K562 (cell line): ENCODE data around the gene GLYATL3. TPM values are rescaled to one million over a fixed set of nuclear protein-coding genes. Genes with fewer than 3 reads are reported as not detected.

ENCODE experiments used
- ATAC-seq: fragments of 200-7000 bp; cut with Tn5 transposase; 3 replicates; pipeline ENCODE4 v1.9.1; 2020; ENCODE audit warnings: moderate library complexity
- BruUV-seq: library from RNA; stranded (reverse); fragments of 400-500 nt; replicated peaks from 2 replicates; lab custom pipeline; 2021; lab: Mats Ljungman, UMichigan
- CTCF ChIA-PET: fragments of 300-600 bp; formaldehyde crosslinking; extraction: SDS; loops from one replicate; lab custom pipeline; 2021; ENCODE audit warnings: low intra/inter-chr PET ratio; lab: Yijun Ruan, JAX
- POLR2A ChIA-PET: fragments of 300-600, 350-650 bp; sonication (Branson Sonifier 250); formaldehyde crosslinking; extraction: SDS; loops from one replicate; lab custom pipeline; 2021; ENCODE audit warnings: antibody characterized with exemption, inconsistent platforms; lab: Yijun Ruan, JAX
- DNase-seq, 4 experiments: peaks; one replicate each; pipeline versions ENCODE4 v3.0.0 to v3.0.0-alpha.2; 2011 to 2018; ENCODE audit warnings: low spot score in 3 of 4, mixed read lengths in 3 of 4; ENCODE audit errors: extremely low read depth in 1 of 4
- FAIRE-seq: peaks from 2 replicates; lab custom pipeline; 2011; peaks lifted over from hg19 to GRCh38; lab: Jason Lieb, UNC
- H2AFZ ChIP-seq: 2 replicates; pipeline ENCODE4 v1.6.0; 2011; ENCODE audit warnings: low read depth, low read length, control low read depth, inconsistent platforms
- H3K27ac ChIP-seq: fragments of 200-600 bp; 3 replicates; pipeline ENCODE4 v1.8.0; 2011; ENCODE audit warnings: low read depth, mild to moderate bottlenecking, control low read depth, inconsistent platforms, low read length, moderate library complexity, mixed read lengths; ENCODE audit errors: extremely low read depth
- H3K27me3 ChIP-seq, 2 experiments: fragments of 300-600 bp in 1 of 2; 2 replicates in 1 of 2; 3 replicates in 1 of 2; pipeline versions ENCODE4 v1.6.0 to v1.8.0; 2011; ENCODE audit warnings: inconsistent platforms in 2 of 2, low read length in 2 of 2, mild to moderate bottlenecking in 1 of 2, mixed read lengths in 1 of 2, moderate library complexity in 1 of 2; ENCODE audit not compliant: control insufficient read depth in 2 of 2, insufficient read depth in 2 of 2
- H3K36me3 ChIP-seq: fragments of 300-600 bp; 3 replicates; pipeline ENCODE4 v1.8.0; 2011; ENCODE audit warnings: mild to moderate bottlenecking, low read length, inconsistent platforms; ENCODE audit not compliant: control insufficient read depth, insufficient read depth
- H3K4me1 ChIP-seq, 2 experiments: fragments of 200-600 bp in 1 of 2; replicated peaks in 1 of 2; 2 replicates in 1 of 2; 3 replicates in 1 of 2; pipeline versions ENCODE4 v1.5.1 to v1.8.0; 2011; ENCODE audit warnings: inconsistent platforms in 2 of 2, low read length in 2 of 2, mild to moderate bottlenecking in 1 of 2, mixed read lengths in 1 of 2, moderate library complexity in 1 of 2; ENCODE audit not compliant: control insufficient read depth in 2 of 2, insufficient read depth in 2 of 2
- H3K4me2 ChIP-seq: 2 replicates; pipeline ENCODE4 v1.6.1; 2011; ENCODE audit warnings: low read length, control low read depth, inconsistent platforms, mixed read lengths; ENCODE audit not compliant: insufficient read depth
- H3K4me3 ChIP-seq: fragments of 200-600 bp; sonication (generic), shearing (Covaris generic); 2 replicates; pipeline ENCODE4 v1.5.1; 2016; ENCODE audit warnings: control low read depth, inconsistent platforms
- H3K79me2 ChIP-seq: fragments of 200-600 bp; 3 replicates; pipeline ENCODE4 v1.8.0; 2011; ENCODE audit warnings: low read length, inconsistent platforms; ENCODE audit not compliant: control insufficient read depth, insufficient read depth
- H3K9ac ChIP-seq, 2 experiments: 2 replicates each; pipeline versions ENCODE4 v1.6.0 to v1.6.1; 2011; ENCODE audit warnings: low read depth in 2 of 2, low read length in 2 of 2, control low read depth in 1 of 2, inconsistent platforms in 1 of 2, mild to moderate bottlenecking in 1 of 2, mixed read lengths in 1 of 2; ENCODE audit not compliant: insufficient read depth in 1 of 2
- H3K9me1 ChIP-seq: one replicate; pipeline ENCODE4 v1.6.0; 2011; ENCODE audit warnings: inconsistent platforms, mild to moderate bottlenecking, low read length, moderate library complexity; ENCODE audit not compliant: control insufficient read depth, insufficient read depth
- H3K9me3 ChIP-seq: replicated peaks from 2 replicates; pipeline ENCODE4 v1.5.1; 2011; ENCODE audit warnings: low read depth, low read length, inconsistent platforms; ENCODE audit not compliant: control insufficient read depth, insufficient read depth
- H4K20me1 ChIP-seq: replicated peaks from 2 replicates; pipeline ENCODE4 v1.6.1; 2011; ENCODE audit warnings: low read length, inconsistent platforms, mixed read lengths; ENCODE audit not compliant: control insufficient read depth, insufficient read depth
- CHD1 ChIP-seq: fragments of 200-600 bp; sonication (generic); IDR thresholded peaks from one replicate; pipeline ENCODE4 v1.6.1; 2012; ENCODE audit warnings: mild to moderate bottlenecking, moderate library complexity, low read length, inconsistent platforms
- EP400 ChIP-seq: fragments of 450-650 bp; IDR thresholded peaks from 2 replicates; pipeline ENCODE4 v1.6.1; 2017; ENCODE audit warnings: antibody characterized with exemption, mild to moderate bottlenecking, moderate library complexity
- GTF2A2 ChIP-seq: IDR thresholded peaks from 2 replicates; pipeline ENCODE4 v1.6.1; 2016; ENCODE audit warnings: mild to moderate bottlenecking, missing genetic modification characterization, missing compliant biosample characterization
- MEF2D ChIP-seq: conservative IDR thresholded peaks from 2 replicates; pipeline ENCODE4 v1.6.1; 2016; ENCODE audit warnings: low read depth, missing genetic modification characterization, missing compliant biosample characterization
- RBM22 ChIP-seq: fragments of 200-400 bp; formaldehyde crosslinking; IDR thresholded peaks from 2 replicates; pipeline ENCODE4 v1.6.1; 2018; ENCODE audit warnings: low read length, low read depth; ENCODE audit not compliant: poor library complexity, severe bottlenecking
- RFX7 ChIP-seq: fragments of 250-450 bp; sonication (Bioruptor Pico); IDR thresholded peaks from 2 replicates; pipeline ENCODE4 v1.5.1; 2021; ENCODE audit warnings: mild to moderate bottlenecking
- YY1 ChIP-seq, 3 experiments: IDR thresholded peaks; 2 replicates each; pipeline ENCODE4 v1.6.1; 2011; ENCODE audit warnings: low read length in 2 of 3, mild to moderate bottlenecking in 2 of 3, moderate library complexity in 2 of 3, borderline replicate concordance in 1 of 3, control low read depth in 1 of 3, low read depth in 1 of 3; ENCODE audit not compliant: insufficient read depth in 3 of 3, insufficient replicate concordance in 2 of 3, control insufficient read depth in 1 of 3, insufficient read length in 1 of 3; ENCODE audit errors: extremely low read depth in 1 of 3
- ZC3H4 ChIP-seq: sonication (generic); formaldehyde crosslinking; IDR thresholded peaks from 2 replicates; pipeline ENCODE4 v1.9.0; 2021; ENCODE audit warnings: missing genetic modification reagents, borderline replicate concordance
- ZFPM2 ChIP-seq: fragments of 250-450 bp; sonication (Bioruptor Pico); IDR thresholded peaks from 2 replicates; pipeline ENCODE4 v1.5.1; 2022; ENCODE audit warnings: mild to moderate bottlenecking
- ZNF197 ChIP-seq: fragments of 200-800 bp; sonication (Bioruptor generic); IDR thresholded peaks from 2 replicates; pipeline ENCODE4 v1.6.1; 2016; ENCODE audit warnings: low read depth, missing genetic modification characterization, missing compliant biosample characterization
- WGBS: fragments of 100-300 bp; shearing (Covaris generic); methylation state at CpG from one replicate; pipeline ENCODE4 v1.1.6; 2016; ENCODE audit warnings: low coverage, mixed read lengths; ENCODE audit not compliant: insufficient coverage; ENCODE audit errors: missing lambda C conversion rate; 5-methylcytosine and 5-hydroxymethylcytosine counted together
- in situ Hi-C: fragments of 300-500 bp; cut with MboI; formaldehyde crosslinking; loops from 4 replicates; pipeline ENCODE4 v1.15.0; 2018; ENCODE audit warnings: inconsistent platforms, mixed read lengths
- intact Hi-C: fragments of 100-400 bp; cut with micrococcal nuclease; formaldehyde crosslinking; loops from 2 replicates; pipeline ENCODE4 v1.14.2; 2022
- polyA plus RNA-seq, 8 experiments: library from polyadenylated mRNA; depleted of rRNA in 4 of 8; stranded (reverse) in 5 of 8; unstranded in 3 of 8; fragments of >200 nt; fragmentation: Nextera tagmentation in 2 of 8; fragmentation: Illumina TruSeq in 1 of 8; extraction: Ambion mirVana in 2 of 8; extraction: Trizol in 1 of 8; gene quantifications; 2 replicates each; pipeline versions ENCODE4 v1.2.1 to v1.2.3, GENCODE V29; 2011 to 2014; ENCODE audit warnings: inconsistent platforms in 1 of 8, missing spikeins in 1 of 8
- total RNA-seq, 7 experiments: library from RNA; depleted of rRNA in 6 of 7; stranded (reverse); fragments of >200 nt in 6 of 7; fragmentation: Illumina TruSeq in 2 of 7; extraction: Trizol in 2 of 7; gene quantifications; 2 replicates each; pipeline versions ENCODE4 v1.2.1 to v1.2.3, GENCODE V29; 2011 to 2021; ENCODE audit warnings: low replicate concordance in 1 of 7
- TF ChIP-seq, protein P1 (sequence below): fragments of 450-650 bp; formaldehyde crosslinking; IDR thresholded peaks from 2 replicates; pipeline ENCODE4 v1.4.0; 2022; ENCODE audit warnings: missing genetic modification characterization

GLYATL3 gene
- total and polyA plus RNA-seq, 9 of the 15 experiments (the other 6 are each of a cell fraction or from before 2014, with no cell fraction given), result not detected

DNA sequence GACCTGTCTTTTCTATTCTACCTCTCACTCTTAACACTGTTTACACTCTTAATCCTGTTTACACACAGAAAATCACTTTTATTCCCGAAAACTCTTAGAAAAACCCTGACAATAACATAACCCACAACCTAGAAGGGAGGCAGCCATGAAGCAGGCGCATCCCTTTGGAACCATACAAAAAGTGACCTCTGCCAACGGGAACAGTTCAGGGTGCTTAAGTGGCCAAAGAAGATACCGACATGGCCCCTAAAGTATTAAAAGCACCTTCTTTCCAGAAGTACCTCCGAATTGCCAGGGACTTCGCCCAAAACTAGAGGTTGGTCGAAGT lies 37.2 kb upstream of the GLYATL3 start:
- FAIRE-seq (no peak), ATAC-seq (peak; percentile 60), DNase-seq (peak in 2 of 4 experiments; percentile 26 to 33)
- Histone ChIP-seq H3K4me3 (peak overlapping the region; percentile 74), H3K27me3 (no peaks in the 10 kb centered on the region), H3K27ac (peak overlapping the region; percentile 84), H3K9ac (peak overlapping the region; percentile 88 to 91), H3K79me2 (peaks cover 59% of the 10 kb centered on the region), H3K36me3 (peaks cover 10% of the 10 kb centered on the region; the same call in 2 of the 3 replicates), H4K20me1 (no peaks in the 10 kb centered on the region), H3K9me3 (no peaks in the 10 kb centered on the region), H2AFZ (peak overlapping the region; percentile 97), H3K9me1 (no peaks in the 10 kb centered on the region), H3K4me1 (peaks cover 0 to 8% of the 10 kb centered on the region in 2 experiments; a peak in 2 of 5 replicates), H3K4me2 (peak overlapping the region; percentile 98)
- POLR2A ChIA-PET, result interaction anchor here (1.3 kb wide), 1 partner anchor 13 kb away, joined by 4 read pairs; no protein-coding TSS in a partner anchor
- in situ Hi-C loops, result no loop called here
- WGBS, result under 1% methylated on average over 7 of the region's 7 CpGs
- TF ChIP-seq GTF2A2 (tag) (no peak), CHD1 (peak; percentile 72), EP400 (no peak), MEF2D (tag) (no peak), YY1 (IDR thresholded peaks at IDR 0.05; ENCODE audit: borderline replicate concordance in 1 of 3, control insufficient read depth in 1 of 3, extremely low read depth in 1 of 3, insufficient read depth in 3 of 3, insufficient read length in 1 of 3, insufficient replicate concordance in 2 of 3, low read depth in 1 of 3, low read length in 2 of 3) (peak in 1 of 3 experiments; percentile 41), ZFPM2 (CRISPR knock-in tag) (no peak), ZNF197 (CRISPR knock-in tag) (0 out of 2 replicates have a peak, but pooled peaks have one; percentile 13), ZC3H4 (CRISPR knock-in tag) (no peak), RFX7 (no peak), RBM22 (no peak)
- TF ChIP-seq, protein P1, sequence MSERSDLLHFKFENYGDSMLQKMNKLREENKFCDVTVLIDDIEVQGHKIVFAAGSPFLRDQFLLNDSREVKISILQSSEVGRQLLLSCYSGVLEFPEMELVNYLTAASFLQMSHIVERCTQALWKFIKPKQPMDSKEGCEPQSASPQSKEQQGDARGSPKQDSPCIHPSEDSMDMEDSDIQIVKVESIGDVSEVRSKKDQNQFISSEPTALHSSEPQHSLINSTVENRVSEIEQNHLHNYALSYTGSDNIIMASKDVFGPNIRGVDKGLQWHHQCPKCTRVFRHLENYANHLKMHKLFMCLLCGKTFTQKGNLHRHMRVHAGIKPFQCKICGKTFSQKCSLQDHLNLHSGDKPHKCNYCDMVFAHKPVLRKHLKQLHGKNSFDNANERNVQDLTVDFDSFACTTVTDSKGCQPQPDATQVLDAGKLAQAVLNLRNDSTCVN (CRISPR knock-in tag), result no peak
- BruUV-seq, result TSS peak; percentile 66
- intact Hi-C loops, result loop anchor here (5.0 kb wide), 2 partner anchors 145 to 275 kb away; no protein-coding TSS in a partner anchor
- CTCF ChIA-PET, result no interaction called here
